GM21381 (cell line): Measurements from ENCODE around the gene ZNF516.

Experiments
- ATAC-seq: cut with Tn5 transposase; IDR thresholded peaks from one replicate; pipeline ENCODE4 v1.9.1; 2021; ENCODE audit warnings: mild to moderate bottlenecking, moderate library complexity; ENCODE audit not compliant: unreplicated experiment

ZNF516 gene

DNA sequence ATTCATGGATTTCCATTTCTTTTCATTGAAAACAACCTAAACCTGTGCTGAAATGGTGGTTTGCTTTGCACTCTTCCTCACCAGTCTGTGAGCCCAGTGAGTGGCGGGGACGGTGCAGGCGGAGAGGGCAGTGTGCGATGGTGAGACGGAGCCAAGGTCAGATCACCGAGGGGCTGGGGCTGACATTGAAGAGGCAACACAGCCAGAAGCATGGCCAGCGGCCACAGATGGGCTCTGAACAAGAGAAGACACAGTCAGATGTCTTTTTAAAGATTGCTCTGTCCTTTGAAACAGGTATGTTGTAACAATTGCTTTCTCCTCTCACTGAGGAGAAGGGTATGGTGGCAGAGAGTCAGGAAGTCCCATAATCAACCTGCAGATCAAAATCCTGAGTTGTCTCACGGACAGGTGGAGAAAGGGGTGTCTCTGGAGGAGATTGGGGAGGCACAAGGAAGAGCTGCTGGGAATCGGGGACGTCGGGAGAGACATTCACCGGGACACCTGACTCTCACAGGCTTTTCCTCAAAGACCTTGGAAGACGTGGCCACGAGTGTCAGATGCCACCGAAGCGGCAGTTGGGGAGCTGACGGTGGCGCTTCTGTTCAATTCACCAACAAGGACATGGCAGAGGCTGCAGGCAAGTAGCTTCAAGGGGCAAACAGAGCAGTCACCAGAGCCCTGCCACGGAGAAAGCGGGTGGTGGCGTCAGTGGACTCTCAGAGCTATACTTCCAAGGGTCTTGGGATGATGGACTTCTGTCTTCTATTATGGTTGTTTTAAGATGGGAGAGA is 12.1 kb upstream of the ZNF516 start:
- ATAC-seq = no peak

DNA sequence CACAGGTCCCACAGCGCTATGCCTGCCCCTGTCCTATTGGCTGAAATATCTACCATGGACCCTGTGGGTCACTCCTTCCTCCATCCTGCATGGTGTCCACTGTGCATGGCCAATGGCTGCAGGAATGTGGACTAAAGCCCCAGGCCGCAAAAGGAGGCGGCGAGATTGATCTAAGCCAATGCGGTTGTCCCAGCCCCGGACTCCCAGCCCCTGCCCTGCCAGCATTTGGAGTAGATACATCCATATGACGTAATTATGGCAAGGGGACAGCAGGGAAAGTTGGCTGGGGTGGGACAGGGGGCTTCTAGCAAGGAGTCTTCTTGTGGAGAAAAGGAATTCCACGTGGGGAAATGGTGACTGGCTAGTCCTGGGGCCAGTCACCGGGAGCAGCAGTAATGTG is 11.4 kb upstream of the ZNF516 start:
- ATAC-seq = no peak

- ATAC-seq = no peak
These were observed 10.6 kb upstream of the ZNF516 start for GRCh38 chr18:76505614-76506013.

- ATAC-seq = no peak
These were observed 9.7 kb upstream of the ZNF516 start for GRCh38 chr18:76504749-76505148.

GRCh38 chr18:76503649-76504386 is 8.8 kb upstream of the ZNF516 start:
- no peak for ATAC-seq

DNA sequence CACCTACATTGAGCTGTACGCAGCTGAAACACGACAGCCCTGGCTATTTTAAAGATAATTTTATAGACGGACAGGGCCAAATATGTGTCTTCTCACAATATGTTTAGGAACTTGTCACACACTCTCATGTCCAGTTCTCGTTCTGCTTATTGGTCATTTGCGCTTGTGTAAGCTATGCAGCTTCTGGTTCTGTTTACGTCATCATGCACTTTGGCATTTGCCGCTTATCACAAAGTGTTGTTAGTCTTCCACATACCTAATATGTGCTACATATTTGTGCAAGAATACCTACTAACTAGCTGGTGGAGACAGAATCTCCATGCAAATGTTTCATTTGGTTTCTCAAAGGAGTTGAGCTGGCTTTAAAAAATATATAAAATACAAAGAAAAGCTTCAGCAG is 7.5 kb upstream of the ZNF516 start:
- ATAC-seq = no peak

DNA sequence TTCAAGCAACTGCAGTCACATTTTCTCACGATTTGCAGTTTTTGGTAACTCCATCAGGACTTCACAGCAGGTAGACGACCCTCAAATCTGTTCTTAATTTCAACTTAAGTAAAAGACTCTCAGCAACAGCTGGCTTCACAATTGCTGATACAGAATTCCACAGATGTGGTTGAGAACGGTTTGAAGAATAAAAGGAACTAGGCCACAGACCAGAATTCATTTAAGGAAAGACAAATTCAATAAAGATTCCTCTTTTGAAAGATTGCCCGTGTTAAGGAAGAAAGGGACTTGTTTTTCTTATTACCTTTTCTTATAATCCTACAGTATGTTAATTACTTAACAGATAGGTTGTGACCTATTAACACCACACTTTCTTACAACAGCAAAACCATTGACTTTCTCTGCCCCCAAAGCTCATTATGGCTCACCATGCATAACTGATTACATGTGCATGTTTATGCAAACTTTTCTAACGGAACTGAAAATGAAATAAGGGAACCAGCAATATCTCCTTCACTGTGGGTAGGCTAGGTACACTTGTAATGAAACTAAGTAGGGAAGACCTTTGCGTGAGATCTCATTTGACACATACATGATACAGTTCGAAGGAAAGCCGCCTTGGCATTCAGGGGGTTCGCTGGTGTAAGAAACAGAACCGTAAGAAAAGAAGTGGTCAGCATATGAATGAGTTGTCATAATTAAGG is 4.7 kb upstream of the ZNF516 start:
- peak; percentile 91 for ATAC-seq

DNA sequence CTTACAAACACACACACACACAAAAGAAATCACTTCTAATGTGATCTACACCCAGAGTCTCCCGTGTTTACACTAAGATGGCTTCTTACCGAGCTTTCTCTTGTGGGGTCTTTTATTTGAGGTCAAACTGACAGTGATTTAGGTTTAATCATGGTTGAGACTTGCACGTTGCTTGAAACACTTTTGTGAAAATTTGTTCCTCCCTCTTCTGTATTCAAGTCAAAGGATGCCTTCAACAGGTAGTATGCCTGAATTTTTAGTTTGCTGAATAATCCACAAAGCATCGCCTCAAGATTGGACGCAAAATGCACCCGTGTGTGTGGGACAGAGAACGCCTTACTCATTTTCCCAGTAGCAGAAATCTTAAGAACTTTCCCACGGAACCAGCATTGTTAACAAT is 4.0 kb upstream of the ZNF516 start:
- no peak for ATAC-seq

DNA sequence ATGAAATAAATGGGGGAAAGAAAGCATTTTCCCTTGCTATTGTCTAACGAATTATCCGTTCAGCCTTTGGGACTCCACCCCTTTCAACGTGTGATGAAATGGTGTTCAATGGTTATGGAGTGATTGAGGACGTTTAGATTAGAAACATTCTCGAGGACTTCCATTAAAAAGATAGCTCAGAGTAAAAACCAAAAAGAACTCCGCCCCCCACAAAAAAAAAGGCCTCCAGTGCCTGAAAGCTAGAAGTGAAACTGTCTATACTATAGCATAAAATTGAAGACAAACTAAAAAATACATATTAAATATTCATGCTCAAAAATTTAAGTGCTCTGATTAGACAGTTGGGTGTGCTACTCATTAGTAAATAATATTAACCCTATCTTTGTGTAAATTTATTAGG is 3.0 kb upstream of the ZNF516 start:
- no peak for ATAC-seq

GRCh38 chr18:76497021-76497420 is 2.0 kb upstream of the ZNF516 start:
- ATAC-seq = no peak

DNA sequence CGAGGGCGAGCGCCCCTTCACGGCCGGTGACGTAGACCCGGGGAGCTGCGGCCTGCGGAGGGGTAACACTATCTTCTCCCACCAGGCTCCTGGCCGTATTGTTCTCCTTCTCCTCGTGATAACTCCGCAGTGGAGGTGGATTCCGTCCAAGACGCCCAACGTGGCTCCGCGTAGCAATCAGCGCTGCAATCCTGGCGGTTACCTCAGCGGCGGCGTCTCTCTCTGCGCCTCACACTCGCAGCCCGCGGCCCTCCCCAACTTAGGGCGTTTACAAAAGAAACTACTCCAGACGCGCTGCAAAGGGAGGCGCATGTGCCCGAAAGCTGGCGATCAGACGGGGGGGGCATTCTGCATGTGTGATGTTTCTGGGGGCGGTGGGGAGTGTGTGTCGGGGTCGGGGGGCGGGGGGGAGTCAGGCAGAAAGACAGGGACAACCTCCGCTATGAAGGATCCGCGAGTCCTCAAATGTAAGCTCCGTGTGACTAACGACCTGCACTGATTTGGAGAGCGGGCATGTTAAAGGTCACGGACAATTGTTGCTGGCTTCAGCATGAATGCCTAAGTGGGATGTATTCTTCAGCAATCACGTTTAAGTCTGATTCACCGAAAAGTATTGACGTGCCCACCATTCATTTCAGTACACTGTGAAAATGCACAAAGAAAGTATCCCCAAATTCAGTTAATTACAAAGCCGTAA is 1.3 kb upstream of the ZNF516 start:
- no peak for ATAC-seq

- ATAC-seq = no peak
These were observed 572 bp upstream of the ZNF516 start for GRCh38 chr18:76495435-76496193.

DNA sequence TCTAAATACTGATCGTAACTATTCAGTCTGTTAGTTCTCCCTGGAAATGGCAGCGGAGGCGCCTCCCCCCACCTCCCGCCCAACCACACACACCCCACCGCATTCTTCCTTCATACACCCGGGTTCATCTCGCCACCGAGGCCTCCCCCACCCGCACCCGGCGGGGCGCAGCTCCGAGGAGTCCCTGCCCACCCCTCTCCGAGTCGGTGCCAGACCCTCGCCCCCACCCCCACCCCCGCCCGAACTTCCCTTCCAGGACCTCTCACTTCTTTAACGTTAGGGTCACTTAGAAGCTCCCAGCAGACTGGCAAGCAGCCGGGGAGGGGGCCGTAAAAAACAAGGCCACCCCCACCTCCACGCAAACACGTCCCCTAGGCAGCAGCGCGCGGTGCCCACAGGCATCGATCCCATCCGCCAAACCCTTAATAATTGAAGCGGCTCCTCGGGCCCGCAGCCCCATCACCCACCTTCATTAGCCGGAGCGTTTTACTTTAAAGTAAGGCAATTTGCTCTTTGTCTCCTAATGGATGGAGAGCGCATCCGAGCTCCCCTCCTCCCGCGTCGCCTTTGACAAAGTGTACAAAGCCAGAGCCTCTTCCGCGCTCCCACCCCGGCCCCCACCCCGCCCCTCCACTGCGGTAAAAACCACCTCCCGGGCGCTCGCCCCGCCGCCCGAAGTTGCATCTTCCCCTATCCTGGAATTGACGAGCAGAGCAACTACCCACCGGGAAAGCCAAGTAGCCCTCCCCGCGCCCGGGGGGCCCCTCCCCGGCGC is 624 bp downstream of the ZNF516 start:
- no peak for ATAC-seq

GRCh38 chr18:76493213-76494161 is 1.6 kb downstream of the ZNF516 start:
- peak; percentile 13 for ATAC-seq

- peak; percentile 69 for ATAC-seq
These were observed 2.3 kb downstream of the ZNF516 start for GRCh38 chr18:76492669-76493212.

DNA sequence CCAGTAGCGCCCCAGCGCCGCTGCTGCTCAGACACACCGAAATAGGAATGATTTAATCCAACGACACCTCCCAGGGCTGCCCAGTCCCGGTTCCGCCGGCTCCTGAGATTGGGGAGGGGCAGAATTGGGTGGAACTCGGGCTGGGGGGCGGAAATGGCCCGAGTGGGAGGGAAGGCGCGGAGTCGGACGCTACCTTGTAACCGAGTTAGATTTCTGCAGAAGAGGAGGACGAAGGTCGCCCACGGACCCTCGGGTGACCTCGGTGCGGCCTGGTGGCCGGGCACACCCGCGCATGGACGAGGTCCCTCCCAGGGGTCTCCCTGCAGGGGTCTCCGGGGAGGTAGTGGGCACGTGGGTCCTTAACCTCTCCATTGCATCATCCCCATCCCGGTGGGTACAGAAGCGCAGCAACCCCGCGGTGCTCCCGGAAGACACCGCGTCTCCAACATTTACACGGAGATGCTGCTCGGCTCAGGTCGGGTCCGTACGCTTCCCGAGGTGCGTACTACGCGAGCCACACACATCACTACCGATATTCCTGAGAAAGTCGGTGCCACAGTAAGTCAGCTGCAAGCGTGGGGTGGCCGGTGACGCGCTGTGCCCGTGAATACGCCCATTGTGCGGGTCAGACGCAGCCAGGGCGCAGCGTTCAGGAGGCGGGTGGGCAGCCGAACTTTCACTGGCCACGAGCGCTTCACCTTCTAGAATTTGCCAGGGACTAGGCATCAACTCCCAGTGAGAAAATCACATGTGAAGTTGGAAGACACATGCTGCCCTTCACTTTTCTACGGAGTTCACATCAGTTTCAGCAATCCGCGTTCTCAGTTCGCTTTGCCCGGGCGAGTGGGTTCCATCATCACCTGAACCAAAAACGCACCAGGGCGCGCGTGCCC is 3.0 kb downstream of the ZNF516 start:
- ATAC-seq = peak; percentile 3

DNA sequence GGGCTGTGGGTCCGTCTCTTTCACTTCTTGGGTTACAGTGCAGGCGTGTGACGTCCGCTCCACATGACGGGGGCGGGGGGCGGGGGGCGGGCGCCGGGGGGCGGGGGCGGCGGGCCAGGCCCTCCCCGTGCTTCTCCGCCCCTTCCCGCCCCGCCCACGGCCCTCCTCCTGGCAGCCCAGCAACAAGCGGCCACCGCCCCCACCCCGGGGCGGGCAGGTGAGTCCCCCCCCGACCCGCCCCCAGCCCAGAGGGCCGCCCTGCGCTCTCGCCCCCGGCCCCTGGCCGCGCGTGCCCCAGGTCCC is 3.6 kb downstream of the ZNF516 start:
- no peak for ATAC-seq
